ENCODE results near the gene RBMS1. TPM values are rescaled to one million over a fixed set of nuclear protein-coding genes. Genes with fewer than 3 reads are reported as not detected.

RBMS1 gene
- total and polyA plus RNA-seq, 2 of the 4 experiments (the other 2 are of a cell fraction): 43.5 to 64.9 TPM

- Histone ChIP-seq H3K27ac (ENCODE audit: insufficient read depth, low read length) (peak overlapping the region; percentile 1; the same call in 1 of the 2 replicates), H2BK120ac (ENCODE audit: low read depth, low read length) (no peak overlapping the region), H2AFZ (replicated peaks; ENCODE audit: low read length, poor library complexity) (no peak overlapping the region), H3K4me2 (ENCODE audit: low read depth, low read length) (peak overlapping the region; percentile 86), H4K91ac (ENCODE audit: insufficient read depth, low read depth, low read length) (no peak overlapping the region), H3K4me3 (ENCODE audit: insufficient read depth, low read depth, low read length) (peak overlapping the region; percentile 98), H4K20me1 (ENCODE audit: insufficient read depth, low read length) (peaks cover 26% of the 10 kb centered on the region; the same call in 1 of the 2 replicates), H3K18ac (ENCODE audit: low read depth, low read length) (peak overlapping the region; percentile 51; the same call in 1 of the 2 replicates), H2BK20ac (ENCODE audit: low read depth, low read length) (no peak overlapping the region), H2AK5ac (ENCODE audit: low read depth, low read length) (no peak overlapping the region), H4K5ac (ENCODE audit: low read depth, low read length) (peak overlapping the region; percentile 25; the same call in 1 of the 2 replicates), H3K9ac (ENCODE audit: low read depth, low read length) (peak overlapping the region; percentile 100), H3K4ac (ENCODE audit: low read depth, low read length) (no peak overlapping the region), H3K27me3 (ENCODE audit: control insufficient read depth, insufficient read depth, low read length) (no peaks in the 10 kb centered on the region), H3K79me1 (ENCODE audit: low read depth in 1 of 2, low read length in 2 of 2) (peaks cover 14 to 37% of the 10 kb centered on the region in 2 experiments), H3K23ac (ENCODE audit: low read depth, low read length) (peak overlapping the region; percentile 79; the same call in 1 of the 2 replicates), H2AK9ac (replicated peaks; ENCODE audit: low read depth, low read length, poor library complexity) (no peak overlapping the region), H3K36me3 (ENCODE audit: control insufficient read depth, insufficient read depth, low read length) (no peaks in the 10 kb centered on the region; the same call in 1 of the 2 replicates), H4K8ac (ENCODE audit: low read depth in 2 of 2, low read length in 2 of 2) (no peak overlapping the region), H2BK15ac (ENCODE audit: low read depth, low read length) (no peak overlapping the region), H3K9me1 (ENCODE audit: insufficient read depth, low read length) (peaks cover 5% of the 10 kb centered on the region; the same call in 1 of the 2 replicates), H3K14ac (replicated peaks; ENCODE audit: low read depth, low read length) (no peak overlapping the region; the same call in 1 of the 2 replicates), H3K4me1 (ENCODE audit: control insufficient read depth, insufficient read depth, low read length) (peaks cover 12% of the 10 kb centered on the region), H2BK5ac (ENCODE audit: low read depth, low read length, poor library complexity, severe bottlenecking) (peak overlapping the region; percentile 95), H3K9me3 (ENCODE audit: control insufficient read depth, insufficient read depth, low read length) (no peaks in the 10 kb centered on the region), H3K56ac (ENCODE audit: extremely low read depth, insufficient read depth, low read length) (no peak overlapping the region; the same call in 1 of the 2 replicates)
- no TSS peak for BruUV-seq (replicated peaks)
- intact Hi-C loops (cut with micrococcal nuclease) (loop anchor here (5.0 to 10.0 kb wide), 7 partner anchors 64 to 674 kb away; partner anchors contain the start of gene TANK), in situ Hi-C loops (cut with MboI; ENCODE audit: low sequenced_read_pairs) (loop anchor here (5.0 kb wide), 1 partner anchor 481 kb away; no protein-coding TSS in a partner anchor), dilution Hi-C loops (cut with HindIII; ENCODE audit: low sequenced_read_pairs, unreplicated experiment) (no loop called here)
- POLR2A ChIA-PET (ENCODE audit: unreplicated experiment): interaction anchor here (1.6 kb wide), 1 partner anchor 379 kb away, joined by 3 read pairs; no protein-coding TSS in a partner anchor
- no peak for ATAC-seq (ENCODE audit: low read depth)
- no peak for DNase-seq
- WGBS, 2 experiments (ENCODE audit: extremely low coverage in 2 of 2, insufficient read length in 1 of 2): no CpG with 5 or more reads among the region's 8 CpGs
- TF ChIP-seq BHLHE40 (IDR thresholded peaks at IDR 0.05; ENCODE audit: low read depth, low read length) (peak; percentile 53), RAD21 (IDR thresholded peaks at IDR 0.05; ENCODE audit: low read length) (no peak)
- CTCF ChIA-PET: interaction anchor here (1.6 kb wide), 1 partner anchor 435 kb away, joined by 3 read pairs; no protein-coding TSS in a partner anchor
Observed at GRCh38 chr2:160490733-160491685, 2.6 kb downstream of the RBMS1 start.

Measured in IMR-90 (cell line).